Type B pancreatic cell (in vitro differentiated cells): ENCODE data around the gene ZNF280A. TPM values are rescaled to one million over a fixed set of nuclear protein-coding genes. Genes with fewer than 3 reads are reported as not detected.

Experiments used
- DNase-seq: peaks from one replicate; pipeline ENCODE4 v3.0.0; 2021; ENCODE audit warnings: mixed read lengths; ENCODE audit not compliant: unreplicated experiment; ENCODE audit errors: extremely low spot score
- H3K27ac Mint-ChIP-seq: 2 replicates; pipeline ENCODE4 v1.8.0; 2021; ENCODE audit warnings: mild to moderate bottlenecking, mixed read lengths
- H3K27me3 Mint-ChIP-seq: 2 replicates; pipeline ENCODE4 v1.8.0; 2021; ENCODE audit warnings: mixed read lengths
- H3K36me3 Mint-ChIP-seq: 2 replicates; pipeline ENCODE4 v1.8.0; 2021; ENCODE audit warnings: mixed read lengths
- H3K4me1 Mint-ChIP-seq: one replicate; pipeline ENCODE4 v1.8.0; 2021; ENCODE audit warnings: mixed read lengths; ENCODE audit not compliant: unreplicated experiment
- H3K4me3 Mint-ChIP-seq: 2 replicates; pipeline ENCODE4 v1.8.0; 2021; ENCODE audit warnings: mild to moderate bottlenecking, mixed read lengths
- H3K9me3 Mint-ChIP-seq: 2 replicates; pipeline ENCODE4 v1.8.0; 2021; ENCODE audit warnings: mixed read lengths
- total RNA-seq: library from RNA; stranded (reverse); gene quantifications from 2 replicates; pipeline ENCODE4 v1.2.1, GENCODE V29; 2021; ENCODE audit warnings: low replicate concordance
- TF ChIP-seq, protein P1 (sequence below): fragments of 200-600 bp; sonication (generic); conservative IDR thresholded peaks from 2 replicates; pipeline ENCODE4 v1.5.0; 2021; ENCODE audit warnings: antibody characterized with exemption, mild to moderate bottlenecking

The ZNF280A gene
- total RNA-seq, 1 donor from 2014 or later: not detected

GRCh38 chr22:22558071-22558971 lies 38.3 kb upstream of the ZNF280A start:
- peaks cover 13% of the 10 kb centered on the region for H3K27me3 Mint-ChIP-seq
- no peaks in the 10 kb centered on the region for H3K36me3 Mint-ChIP-seq
- TF ChIP-seq, protein P1, sequence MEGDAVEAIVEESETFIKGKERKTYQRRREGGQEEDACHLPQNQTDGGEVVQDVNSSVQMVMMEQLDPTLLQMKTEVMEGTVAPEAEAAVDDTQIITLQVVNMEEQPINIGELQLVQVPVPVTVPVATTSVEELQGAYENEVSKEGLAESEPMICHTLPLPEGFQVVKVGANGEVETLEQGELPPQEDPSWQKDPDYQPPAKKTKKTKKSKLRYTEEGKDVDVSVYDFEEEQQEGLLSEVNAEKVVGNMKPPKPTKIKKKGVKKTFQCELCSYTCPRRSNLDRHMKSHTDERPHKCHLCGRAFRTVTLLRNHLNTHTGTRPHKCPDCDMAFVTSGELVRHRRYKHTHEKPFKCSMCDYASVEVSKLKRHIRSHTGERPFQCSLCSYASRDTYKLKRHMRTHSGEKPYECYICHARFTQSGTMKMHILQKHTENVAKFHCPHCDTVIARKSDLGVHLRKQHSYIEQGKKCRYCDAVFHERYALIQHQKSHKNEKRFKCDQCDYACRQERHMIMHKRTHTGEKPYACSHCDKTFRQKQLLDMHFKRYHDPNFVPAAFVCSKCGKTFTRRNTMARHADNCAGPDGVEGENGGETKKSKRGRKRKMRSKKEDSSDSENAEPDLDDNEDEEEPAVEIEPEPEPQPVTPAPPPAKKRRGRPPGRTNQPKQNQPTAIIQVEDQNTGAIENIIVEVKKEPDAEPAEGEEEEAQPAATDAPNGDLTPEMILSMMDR: no peak
- H3K4me1 Mint-ChIP-seq: no peaks in the 10 kb centered on the region
- no peak for DNase-seq
- H3K9me3 Mint-ChIP-seq: no peaks in the 10 kb centered on the region
- H3K4me3 Mint-ChIP-seq: no peak overlapping the region
- H3K27ac Mint-ChIP-seq: no peak overlapping the region

- peaks cover 18% of the 10 kb centered on the region for H3K27me3 Mint-ChIP-seq
- H3K4me1 Mint-ChIP-seq: no peaks in the 10 kb centered on the region
Measured at GRCh38 chr22:22556995-22557925, 37.2 kb upstream of the ZNF280A start.

DNA sequence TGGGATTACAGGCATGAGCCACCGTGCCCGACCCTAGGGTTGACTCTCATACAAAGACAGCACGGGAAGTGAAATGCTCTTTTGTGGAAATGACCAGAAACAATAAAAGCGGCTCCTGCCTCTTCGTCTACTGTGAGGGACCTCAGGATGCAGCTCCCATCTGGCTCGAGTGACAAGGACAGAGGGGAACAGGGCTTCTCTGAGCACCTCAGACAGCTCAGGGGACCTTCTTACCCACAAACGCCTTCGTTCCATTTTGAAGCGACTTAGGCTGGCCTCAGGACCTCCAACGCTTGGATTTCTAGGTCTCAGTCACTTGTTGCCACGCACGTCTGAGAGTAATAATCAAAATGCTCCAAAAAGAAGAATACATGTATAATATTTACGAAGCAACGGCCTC lies 36.5 kb upstream of the ZNF280A start:
- H3K4me1 Mint-ChIP-seq: no peaks in the 10 kb centered on the region
- peaks cover 18% of the 10 kb centered on the region for H3K27me3 Mint-ChIP-seq
- H3K9me3 Mint-ChIP-seq: no peaks in the 10 kb centered on the region
- H3K4me3 Mint-ChIP-seq: no peak overlapping the region
- H3K27ac Mint-ChIP-seq: no peak overlapping the region
- H3K36me3 Mint-ChIP-seq: no peaks in the 10 kb centered on the region
- no peak for DNase-seq
- TF ChIP-seq, protein P1: no peak

More at GRCh38 chr22:22556995-22557925, 37.2 kb upstream of the ZNF280A start:
- DNase-seq: no peak
- no peaks in the 10 kb centered on the region for H3K9me3 Mint-ChIP-seq
- H3K36me3 Mint-ChIP-seq: no peaks in the 10 kb centered on the region
- H3K4me3 Mint-ChIP-seq: no peak overlapping the region
- no peak overlapping the region for H3K27ac Mint-ChIP-seq
- TF ChIP-seq, protein P1: no peak

DNA sequence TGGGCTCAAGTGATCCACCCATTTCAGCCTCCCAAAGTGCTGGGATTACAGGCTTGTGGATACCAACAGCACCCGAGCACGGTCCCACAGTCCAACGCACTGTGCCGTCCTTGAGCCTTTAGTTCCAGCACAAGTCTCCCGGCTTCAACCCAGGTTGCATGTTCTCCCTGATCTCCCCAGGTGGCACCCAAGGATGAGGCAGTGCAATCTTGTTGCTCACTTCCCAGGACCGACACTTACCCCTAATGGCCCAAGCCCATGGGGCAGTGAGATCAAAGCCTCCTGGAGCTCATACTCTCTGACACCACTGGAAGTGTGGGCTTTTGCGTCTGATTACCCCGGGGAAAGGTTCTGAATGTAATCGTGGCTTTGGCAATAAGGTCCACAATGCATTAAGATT lies 35.5 kb upstream of the ZNF280A start:
- no peak overlapping the region for H3K27ac Mint-ChIP-seq
- TF ChIP-seq, protein P1: no peak
- H3K9me3 Mint-ChIP-seq: no peaks in the 10 kb centered on the region
- H3K36me3 Mint-ChIP-seq: no peaks in the 10 kb centered on the region
- H3K4me1 Mint-ChIP-seq: no peaks in the 10 kb centered on the region
- H3K4me3 Mint-ChIP-seq: no peak overlapping the region
- H3K27me3 Mint-ChIP-seq: peaks cover 21% of the 10 kb centered on the region
- no peak for DNase-seq

GRCh38 chr22:22554587-22555284 lies 34.7 kb upstream of the ZNF280A start:
- Mint-ChIP-seq H3K36me3 (no peaks in the 10 kb centered on the region), H3K27me3 (peaks cover 26% of the 10 kb centered on the region), H3K4me1 (no peaks in the 10 kb centered on the region), H3K9me3 (no peaks in the 10 kb centered on the region), H3K27ac (no peak overlapping the region), H3K4me3 (no peak overlapping the region)
- no peak for DNase-seq
- TF ChIP-seq, protein P1: no peak
